ENCODE data around the gene COG2.

DNA sequence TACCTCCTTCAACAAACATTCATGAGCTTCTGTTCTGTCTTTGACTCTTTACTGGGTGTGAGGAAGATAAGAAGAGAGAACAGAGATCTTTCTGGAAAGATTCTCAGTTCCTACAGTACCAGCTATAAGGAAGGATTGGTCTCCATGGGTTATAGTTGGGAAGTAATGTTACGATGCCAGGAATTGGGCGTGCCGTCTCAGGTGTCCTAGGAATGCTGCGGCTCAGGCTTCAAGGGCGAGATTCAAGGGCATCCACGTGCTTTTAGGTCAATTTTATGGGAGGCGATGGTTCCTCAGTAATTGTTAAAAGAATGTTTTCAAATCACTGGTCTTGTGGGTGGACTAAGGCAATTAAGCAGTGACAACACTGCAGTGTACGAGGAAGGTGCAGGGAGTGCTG, 27.3 kb downstream of the COG2 start:
- TF ChIP-seq, protein P1, sequence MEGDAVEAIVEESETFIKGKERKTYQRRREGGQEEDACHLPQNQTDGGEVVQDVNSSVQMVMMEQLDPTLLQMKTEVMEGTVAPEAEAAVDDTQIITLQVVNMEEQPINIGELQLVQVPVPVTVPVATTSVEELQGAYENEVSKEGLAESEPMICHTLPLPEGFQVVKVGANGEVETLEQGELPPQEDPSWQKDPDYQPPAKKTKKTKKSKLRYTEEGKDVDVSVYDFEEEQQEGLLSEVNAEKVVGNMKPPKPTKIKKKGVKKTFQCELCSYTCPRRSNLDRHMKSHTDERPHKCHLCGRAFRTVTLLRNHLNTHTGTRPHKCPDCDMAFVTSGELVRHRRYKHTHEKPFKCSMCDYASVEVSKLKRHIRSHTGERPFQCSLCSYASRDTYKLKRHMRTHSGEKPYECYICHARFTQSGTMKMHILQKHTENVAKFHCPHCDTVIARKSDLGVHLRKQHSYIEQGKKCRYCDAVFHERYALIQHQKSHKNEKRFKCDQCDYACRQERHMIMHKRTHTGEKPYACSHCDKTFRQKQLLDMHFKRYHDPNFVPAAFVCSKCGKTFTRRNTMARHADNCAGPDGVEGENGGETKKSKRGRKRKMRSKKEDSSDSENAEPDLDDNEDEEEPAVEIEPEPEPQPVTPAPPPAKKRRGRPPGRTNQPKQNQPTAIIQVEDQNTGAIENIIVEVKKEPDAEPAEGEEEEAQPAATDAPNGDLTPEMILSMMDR (IDR thresholded peaks at IDR 0.05 in 4 of 5, conservative IDR thresholded peaks at IDR 0.05 in 1 of 5): no peak
- TF ChIP-seq POLR2A (IDR thresholded peaks at IDR 0.05): no peak

Measured in gastrocnemius medialis (tissue), 4 donors.